NCI-H345 treated with DMSO at 0.1 percent for 48 hours (cell line): ENCODE results near the gene CCDC15.
"Not testable (repeated sequence)": the region's sequence is repeated elsewhere in the genome, so short reads cannot be mapped to it uniquely, and the experiment has no call there.

Experiments used
- DNase-seq: peaks from one replicate; lab custom pipeline; 2025; ENCODE audit not compliant: unreplicated experiment; lab: John Stamatoyannopoulos, UW

The CCDC15 gene

DNA sequence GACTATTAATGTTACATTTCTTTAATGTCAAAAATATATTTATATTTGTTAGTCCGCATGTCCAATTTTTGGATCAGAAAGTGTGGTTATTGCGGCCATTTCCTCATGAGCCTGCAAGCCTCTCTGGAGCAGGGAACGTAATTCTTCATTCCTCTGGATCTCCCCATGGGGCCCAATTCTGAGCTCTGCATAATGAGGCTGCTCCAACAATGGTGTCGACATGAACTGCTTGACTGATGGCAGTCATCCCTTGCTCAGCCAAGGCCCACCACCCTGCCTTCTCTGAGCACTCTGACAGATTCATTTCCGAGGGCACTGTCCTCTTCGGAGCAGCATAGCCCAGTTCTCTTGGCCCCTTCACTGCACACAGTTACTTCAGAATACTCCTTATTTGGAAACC, 15.0 kb upstream of the CCDC15 start:
- DNase-seq: no peak

DNA sequence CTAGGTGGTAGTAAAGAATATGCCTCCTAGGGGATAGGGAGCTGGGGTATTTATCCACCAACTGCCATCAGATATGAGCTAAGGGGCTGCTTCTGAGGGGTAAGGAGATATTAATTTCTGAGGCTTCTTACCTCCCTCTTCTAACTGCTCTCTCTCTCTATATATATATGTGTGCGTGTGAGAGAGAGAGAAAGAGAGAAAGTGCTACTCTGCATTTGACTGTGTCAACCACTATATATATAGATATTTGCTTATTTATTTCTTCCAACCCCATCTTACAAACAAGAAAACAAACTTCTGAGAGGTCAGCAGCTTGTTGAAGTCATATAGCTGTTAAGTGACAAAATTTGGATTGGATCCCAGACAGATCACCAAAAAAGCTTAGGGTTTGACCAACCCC, 12.3 kb upstream of the CCDC15 start:
- no peak for DNase-seq

DNA sequence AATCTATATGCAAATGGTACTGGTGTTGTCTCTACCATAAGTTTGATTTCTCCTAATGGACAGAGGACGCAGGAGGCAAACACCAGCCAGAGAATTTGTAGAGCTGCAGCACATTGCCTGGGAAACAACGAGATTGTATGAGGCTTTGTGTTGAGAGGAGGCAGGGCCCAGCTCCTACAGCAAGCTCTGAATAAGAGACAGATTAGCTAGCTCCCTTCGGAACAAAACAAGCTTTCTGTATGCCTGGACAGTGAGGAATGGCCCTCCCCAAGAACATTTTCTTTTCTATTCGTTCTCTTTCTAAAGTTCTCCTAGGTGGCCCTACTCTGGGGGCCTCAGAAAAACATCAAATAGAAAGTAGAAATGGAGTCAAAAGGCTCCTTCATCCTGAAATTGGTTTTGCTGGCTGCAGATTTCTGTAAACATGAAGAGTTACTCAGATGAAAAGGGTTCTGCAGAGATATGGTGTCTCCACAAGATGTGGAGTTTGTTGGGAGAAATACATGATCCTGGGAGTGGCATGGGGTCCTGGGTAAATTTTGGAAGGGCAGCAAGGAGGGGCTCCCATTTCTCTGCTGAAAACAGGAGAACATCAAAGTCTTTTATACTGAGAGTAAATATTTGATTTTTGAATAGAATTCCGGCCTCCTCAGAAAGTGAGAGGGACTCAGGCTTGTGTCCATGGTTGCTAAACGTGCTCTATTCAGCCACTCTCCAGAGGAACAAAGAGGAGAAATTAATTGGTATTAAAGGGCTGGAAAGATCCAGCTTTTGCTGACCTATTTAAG, 11.3 kb upstream of the CCDC15 start:
- DNase-seq: no peak

DNA sequence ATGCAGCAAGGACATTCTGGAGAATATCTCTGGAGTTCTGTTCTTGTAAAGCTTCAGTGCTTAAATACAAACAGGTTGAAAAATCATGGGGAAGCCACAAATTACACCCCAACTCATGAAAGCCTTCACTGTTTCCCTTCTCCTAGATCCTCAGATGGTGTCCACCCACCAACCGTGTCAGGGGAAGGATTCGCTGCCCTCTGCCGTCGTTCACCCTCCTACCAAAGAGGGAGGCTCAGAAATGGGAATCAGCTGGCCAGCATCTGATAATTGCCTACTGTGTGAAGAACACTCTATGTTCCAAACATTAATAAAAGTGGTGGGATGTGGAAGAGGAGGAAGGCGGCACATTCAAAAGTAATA, 10.8 kb upstream of the CCDC15 start:
- no peak for DNase-seq

DNA sequence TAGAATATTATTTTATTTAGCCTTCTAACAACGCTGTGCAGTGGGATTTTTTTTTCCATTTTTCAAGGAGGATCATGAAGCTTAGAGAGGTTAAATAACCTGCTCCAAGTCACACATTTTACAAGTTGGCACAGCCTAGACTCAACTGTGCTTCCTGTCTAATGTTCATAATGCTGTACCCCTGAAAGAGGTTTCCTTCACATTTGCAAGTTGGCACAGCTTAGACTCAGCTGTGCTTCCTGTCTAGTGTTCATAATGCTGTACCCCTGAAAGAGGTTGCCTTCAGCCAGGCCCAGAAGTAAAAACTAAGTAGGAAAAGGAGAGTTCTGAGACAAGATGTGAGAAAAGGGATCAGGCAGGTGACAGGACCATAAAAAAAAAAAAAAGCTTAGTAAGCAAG, 10.3 kb upstream of the CCDC15 start:
- DNase-seq: no peak

DNA sequence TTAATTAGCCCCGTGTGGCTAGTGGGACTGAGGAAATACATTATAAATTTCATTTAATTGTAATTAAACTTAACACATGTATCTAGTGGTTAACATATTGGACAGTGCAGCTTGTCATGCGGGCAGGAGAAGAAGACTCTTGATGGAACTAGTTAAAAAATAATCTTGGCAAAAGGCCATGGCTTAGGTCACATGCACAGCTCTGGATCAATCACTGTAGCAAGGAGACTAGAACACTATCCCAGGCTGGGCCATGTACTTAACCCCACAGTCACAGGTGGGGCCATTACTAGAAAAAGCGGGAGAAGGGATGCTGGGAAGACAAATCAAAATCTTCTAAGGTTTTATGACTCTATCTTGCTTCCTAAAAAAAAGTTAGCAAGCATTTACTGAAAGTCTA, 9.4 kb upstream of the CCDC15 start:
- no peak for DNase-seq

DNA sequence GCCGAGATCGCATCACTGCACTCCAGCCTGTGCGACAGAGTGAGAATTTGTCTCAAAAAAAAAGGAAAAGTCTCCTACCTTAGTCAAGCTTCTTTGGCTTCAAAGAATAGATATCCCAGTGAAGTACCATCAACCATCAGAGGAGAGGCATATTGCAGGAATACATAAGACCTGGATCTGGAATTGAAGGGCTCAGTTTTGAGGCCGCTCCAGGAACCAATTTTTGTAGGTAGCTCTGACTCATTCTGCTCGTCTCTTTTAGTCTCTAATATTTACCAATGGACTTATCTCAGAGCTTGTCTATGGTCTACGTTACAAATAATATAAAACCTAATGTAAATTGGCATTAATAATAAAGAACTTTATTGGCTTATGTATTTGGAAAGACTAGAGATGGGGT, 8.2 kb upstream of the CCDC15 start:
- no peak for DNase-seq

DNA sequence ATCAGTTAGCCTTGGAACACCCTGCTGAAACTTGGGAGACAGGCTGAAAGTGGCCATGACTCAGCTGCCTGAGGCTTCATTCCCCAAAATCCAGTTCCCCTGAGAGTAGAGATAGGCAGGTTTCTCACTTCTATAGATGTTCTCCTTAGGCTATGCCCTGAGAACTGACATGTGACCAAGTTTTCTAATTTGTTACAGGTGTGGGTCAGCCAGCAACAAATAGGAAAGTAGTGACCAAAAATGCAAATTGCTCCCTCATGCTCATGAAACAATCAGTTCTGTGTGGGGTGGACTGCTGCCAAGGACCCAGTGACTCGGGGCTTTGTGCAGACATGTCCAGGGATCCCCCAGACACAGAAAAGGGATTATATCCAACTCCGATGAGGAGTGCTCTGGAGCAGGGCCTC, 7.3 kb upstream of the CCDC15 start:
- no peak for DNase-seq

DNA sequence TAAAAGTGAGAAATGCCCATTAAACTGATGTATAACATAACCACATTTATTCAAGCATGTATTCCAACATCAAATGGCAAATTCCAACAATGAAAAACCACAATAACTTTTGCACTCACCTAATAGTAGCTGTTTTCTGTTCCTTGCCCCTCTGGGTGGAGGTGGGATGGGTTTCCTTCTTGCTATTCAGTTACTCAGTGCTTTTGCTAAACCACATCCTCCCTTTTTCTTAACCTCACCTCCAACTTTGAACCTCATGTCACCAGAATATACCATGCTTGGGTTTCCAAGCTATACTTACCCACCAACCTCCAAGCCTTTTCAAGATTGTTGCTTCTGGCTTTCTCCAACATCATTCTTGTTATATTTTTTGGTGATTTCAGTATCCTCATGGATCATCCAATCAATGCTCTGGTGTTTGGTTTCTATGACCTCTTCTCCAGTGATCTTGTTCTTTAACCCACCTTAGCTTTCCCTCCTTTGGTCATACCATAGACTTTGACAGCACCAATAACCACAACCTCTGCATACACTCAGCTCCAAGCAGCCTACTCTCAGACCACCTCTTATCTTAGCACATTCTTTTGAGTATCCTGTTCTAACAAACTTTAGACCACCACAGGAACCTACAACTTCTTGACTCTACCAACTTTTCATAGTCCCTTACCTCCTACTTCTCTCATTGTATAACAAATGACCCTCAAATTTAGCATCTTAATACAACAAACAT, 3.2 kb upstream of the CCDC15 start:
- DNase-seq: no peak

DNA sequence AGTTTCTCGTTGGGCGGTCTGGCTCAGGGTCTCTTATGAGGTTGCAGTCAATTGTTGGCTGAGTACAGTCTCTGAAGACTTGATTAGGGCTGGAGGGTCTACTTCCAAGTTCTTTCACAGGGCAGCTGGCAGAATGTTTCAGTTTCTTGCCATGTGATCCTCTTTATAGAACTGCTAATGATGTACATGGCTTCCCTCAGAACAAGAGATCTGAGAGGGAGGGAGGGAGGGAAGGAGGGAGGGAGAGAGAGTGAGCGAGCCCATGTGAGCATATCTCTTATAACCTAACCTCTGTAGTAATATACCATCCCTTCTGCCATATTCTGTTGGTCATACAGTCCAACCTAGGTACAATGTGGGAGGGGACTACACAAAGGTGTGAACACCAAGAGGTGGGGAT, 2.7 kb upstream of the CCDC15 start:
- no peak for DNase-seq

DNA sequence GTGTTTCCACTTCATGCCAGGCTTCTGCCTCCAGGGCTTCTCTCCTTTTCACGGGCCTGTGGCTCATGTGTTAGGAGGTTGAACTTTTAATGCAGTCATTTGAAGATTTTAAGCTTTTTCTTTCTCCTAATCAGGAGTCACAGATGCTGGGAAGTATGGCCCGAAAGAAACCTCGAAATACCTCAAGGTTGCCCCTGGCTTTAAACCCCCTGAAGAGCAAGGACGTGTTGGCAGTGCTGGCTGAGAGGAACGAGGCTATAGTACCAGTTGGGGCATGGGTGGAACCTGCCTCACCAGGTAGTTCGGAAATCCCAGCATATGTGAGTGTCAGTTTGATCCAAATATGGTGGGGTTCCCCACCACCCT, 571 bp downstream of the CCDC15 start:
- DNase-seq: no peak

DNA sequence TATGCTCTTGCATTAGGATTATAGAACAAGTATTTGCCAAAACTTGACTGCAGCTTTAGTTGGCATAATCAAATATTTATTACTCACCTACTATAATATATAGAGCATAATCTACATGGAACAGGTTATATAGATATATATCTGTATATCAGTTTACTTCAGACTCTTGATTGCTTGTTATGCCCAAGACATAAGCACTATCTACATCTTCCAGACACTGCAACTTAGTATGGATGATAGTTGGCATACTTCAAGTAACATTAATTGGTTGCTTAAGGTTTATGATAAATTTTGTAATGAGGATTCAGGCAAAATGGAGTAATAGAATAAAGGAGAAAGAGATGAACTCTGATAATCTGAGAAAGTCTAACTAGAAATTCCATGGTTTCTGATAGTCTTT, 1.0 kb downstream of the CCDC15 start:
- DNase-seq: no peak

DNA sequence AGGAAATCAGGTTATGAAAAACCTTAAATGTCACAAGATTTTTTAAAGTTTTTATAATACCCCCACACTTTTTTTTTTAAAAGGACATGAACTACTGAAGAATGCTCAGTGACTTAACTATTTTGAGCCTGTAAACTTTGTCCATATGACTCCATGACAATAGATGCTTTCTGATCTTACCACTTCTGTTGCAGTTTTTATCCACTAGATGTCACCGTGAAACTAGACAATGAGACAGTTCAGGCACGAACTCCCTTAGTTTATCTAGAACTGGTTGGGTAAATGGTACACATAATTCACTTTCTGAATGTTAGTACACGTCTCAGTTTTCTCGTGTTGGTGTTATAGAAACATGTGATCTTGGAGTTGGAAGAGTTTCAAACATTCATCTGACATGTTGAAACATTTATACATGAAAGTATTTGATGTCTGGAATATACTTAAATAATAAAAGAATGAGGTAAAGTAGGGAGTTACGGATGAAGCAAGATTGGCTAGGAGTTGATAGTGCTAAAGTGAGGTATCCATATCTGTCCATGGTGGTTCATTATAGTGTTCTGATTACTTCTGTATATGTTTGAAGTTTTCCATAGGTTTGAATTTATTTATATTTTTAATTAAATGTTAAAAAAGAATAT, 8.1 kb downstream of the CCDC15 start:
- peak; percentile 49 for DNase-seq

DNA sequence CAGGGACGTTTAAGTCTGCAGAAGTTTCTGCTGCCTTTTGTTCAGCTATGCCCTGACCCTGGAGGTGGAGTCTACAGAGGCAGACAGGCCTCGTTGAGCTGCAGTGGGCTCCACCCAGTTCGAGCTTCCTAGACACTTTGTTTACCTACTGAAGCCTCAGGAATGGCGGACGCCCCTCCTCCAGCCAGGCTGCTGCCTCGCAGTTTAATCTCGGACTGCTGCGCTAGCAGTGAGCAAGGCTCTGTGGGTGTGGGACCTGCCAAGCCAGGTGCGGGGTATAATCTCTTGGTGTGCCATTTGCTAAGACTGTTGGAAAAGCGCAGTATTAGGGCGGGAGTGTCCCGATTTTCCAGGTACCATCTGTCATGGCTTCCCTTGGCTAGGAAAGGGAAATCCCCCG, 14.2 kb downstream of the CCDC15 start:
- not testable (repeated sequence) for DNase-seq

DNA sequence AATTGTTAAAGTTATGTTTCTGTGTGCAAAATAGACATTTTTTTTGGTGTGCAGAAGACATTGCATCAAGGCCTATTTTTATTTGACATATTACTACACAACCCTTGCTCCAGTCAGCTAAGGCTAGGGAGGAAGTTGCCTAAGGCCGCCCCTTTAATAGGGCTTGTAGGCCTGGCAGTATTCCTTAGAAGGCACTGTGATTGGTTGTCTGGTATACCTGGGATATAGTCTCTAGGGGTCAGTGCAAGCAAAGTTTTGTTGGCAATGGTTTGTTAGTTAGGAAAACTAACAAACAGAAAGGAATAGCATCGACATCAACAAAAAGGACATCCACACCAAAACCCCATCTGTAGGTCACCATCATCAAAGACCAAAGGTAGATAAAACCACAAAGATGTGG, 16.9 kb downstream of the CCDC15 start:
- no peak for DNase-seq

DNA sequence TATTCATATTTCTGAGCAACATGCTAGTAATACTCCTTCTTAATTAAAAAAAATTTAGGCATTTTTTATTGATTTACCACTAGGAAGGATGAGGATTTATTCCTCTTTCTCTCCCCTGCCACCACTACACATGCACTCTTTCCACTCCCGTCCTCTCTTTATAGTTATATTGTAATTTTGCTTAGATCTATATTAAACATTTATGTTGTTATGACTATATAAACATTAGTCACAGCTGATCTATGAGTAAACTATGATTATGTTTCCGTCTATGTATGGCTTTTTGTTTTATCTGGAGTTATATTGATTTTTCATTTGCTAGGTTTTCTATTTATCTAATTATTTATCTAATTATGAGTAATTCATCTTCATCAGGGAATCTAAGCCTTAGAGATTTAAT, 17.8 kb downstream of the CCDC15 start:
- DNase-seq: no peak

DNA sequence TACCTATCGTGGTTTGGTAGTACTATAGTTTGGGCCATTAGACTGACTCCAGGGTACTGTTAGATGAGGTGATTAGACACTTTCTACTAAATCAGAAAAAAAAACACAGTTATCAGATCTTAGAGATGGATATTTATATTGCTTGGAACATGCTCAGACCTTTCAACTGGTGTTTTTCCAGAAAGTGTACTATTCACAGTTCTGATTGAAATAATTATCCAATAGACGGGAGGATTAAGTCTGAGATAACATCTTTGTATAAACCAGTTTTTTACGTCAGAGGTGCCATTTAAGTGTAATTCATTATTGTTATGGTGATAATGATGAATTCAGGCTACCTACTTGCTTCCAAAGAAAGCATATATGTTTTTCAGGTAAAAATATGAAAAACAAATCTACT, 22.5 kb downstream of the CCDC15 start:
- no peak for DNase-seq

DNA sequence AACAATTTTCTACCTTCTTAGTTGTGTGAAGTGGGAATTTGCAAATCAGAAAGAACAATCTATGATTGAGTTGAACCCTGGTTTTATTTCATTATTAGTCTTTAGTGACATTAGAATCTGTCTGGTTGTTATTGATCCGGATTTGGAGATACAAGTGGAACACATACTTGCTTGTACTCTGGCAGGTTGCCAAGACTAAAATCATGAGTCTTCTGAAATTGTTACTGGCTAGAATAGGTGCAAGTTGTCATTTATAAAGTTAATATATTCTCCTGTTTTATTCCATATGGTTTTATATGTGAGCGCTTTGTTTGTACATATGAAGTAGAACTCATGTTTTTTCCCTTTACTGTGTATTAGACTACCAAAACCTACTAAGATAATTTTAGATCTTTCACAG, 23.0 kb downstream of the CCDC15 start:
- DNase-seq: no peak

DNA sequence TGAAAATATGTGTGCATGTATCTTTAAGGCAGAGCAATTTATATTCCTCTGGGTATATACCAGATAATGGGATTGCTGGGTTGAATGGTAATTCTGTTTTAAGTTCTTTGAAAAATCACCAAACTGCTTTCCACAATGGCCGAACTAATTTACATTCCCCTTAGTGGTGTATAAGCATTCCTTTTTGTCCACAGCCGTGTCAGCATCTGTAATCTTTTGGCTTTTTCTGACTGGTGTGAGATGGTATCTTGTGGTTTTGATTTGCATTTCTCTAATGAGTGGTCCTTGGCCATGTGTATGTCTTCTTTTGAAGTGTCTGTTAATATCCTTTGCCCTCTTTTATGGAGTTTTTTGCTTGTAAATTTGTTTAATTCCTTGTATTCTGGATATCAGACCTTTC, 24.3 kb downstream of the CCDC15 start:
- DNase-seq: no peak

DNA sequence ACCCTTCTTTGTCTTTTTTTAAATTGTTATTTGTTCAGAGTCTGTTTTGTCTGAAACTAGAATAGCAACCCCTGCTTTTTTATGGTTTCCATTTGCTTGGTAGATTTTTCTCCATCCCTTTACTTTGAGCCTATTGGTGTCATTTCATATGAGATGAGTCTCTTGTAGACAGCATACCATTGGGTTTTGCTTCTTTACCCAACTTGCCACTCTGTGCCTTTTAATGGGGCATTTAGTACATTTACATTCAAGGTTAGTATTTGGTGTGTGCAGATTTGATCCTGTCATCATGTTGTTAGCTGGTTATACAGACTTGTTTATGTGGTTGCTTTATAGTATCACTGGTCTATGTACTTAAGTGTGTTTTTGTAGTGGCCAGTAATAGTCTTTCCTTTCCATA, 28.0 kb downstream of the CCDC15 start:
- DNase-seq: no peak

DNA sequence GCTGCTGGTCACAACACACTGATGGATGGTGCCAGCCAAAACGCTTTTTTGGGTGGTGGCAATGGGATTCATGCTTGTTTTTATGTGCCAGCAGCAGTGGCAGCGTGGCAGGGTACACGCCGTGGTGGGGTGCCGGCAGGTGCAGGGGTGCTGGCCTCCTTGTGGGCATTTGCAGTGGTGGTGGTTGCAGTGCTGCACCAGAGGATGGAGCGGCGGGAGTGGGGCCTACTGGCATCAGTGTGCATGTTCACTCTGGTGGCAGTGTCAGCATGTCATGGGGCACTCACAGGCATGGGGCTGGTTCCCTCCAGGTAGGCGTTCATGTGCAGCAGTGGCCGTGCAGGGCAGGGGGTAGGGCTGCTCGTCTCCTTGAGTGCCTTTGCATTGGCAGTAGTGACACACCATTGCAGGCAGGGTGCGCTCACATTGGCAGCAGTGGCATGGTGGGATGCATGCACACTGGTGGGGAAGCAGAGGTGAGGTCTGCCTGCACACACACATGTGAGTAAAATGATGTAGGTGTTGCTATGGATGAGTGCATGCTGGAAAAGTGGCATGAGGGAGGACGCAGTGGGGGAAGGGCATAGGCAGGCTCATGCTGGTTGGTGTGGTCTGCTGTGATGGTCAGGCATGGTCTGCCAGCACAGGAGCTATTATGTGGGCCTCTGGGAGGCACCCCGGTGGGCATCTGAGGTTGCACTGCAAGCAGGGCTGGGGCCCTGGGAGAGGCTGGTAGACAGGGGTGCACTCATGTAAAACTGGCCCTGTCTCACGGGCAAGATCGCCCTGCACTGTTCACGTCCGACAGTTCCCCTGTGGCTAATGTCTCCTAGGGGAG, 29.9 kb downstream of the CCDC15 start:
- no peak for DNase-seq

DNA sequence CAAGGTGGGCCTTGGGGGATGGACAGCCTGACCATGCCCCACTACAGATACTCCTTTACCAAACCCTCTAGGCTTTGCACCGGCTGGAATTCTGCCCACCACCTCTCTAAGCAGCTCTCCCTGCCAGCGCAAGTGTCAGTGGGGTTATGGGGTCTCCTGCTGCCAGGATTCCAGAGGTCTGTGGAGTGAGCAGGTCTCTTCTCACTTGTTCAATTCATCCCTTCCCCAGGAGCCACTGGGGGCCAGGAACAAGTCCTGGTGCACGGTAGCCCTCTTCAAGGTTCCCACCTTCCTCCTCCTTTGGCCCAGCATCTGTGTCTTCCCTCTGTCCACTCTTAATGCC, 30.5 kb downstream of the CCDC15 start:
- no peak for DNase-seq
